GM18499 (cell line): Measurements from ENCODE around the gene IL34.
"Not testable (repeated sequence)": the region's sequence is repeated elsewhere in the genome, so short reads cannot be mapped to it uniquely, and the experiment has no call there.

Source experiments
- ATAC-seq: cut with Tn5 transposase; IDR thresholded peaks from one replicate; pipeline ENCODE4 v1.9.1; 2021; ENCODE audit warnings: moderate number of reproducible peaks; ENCODE audit not compliant: insufficient read depth, unreplicated experiment

Gene IL34

DNA sequence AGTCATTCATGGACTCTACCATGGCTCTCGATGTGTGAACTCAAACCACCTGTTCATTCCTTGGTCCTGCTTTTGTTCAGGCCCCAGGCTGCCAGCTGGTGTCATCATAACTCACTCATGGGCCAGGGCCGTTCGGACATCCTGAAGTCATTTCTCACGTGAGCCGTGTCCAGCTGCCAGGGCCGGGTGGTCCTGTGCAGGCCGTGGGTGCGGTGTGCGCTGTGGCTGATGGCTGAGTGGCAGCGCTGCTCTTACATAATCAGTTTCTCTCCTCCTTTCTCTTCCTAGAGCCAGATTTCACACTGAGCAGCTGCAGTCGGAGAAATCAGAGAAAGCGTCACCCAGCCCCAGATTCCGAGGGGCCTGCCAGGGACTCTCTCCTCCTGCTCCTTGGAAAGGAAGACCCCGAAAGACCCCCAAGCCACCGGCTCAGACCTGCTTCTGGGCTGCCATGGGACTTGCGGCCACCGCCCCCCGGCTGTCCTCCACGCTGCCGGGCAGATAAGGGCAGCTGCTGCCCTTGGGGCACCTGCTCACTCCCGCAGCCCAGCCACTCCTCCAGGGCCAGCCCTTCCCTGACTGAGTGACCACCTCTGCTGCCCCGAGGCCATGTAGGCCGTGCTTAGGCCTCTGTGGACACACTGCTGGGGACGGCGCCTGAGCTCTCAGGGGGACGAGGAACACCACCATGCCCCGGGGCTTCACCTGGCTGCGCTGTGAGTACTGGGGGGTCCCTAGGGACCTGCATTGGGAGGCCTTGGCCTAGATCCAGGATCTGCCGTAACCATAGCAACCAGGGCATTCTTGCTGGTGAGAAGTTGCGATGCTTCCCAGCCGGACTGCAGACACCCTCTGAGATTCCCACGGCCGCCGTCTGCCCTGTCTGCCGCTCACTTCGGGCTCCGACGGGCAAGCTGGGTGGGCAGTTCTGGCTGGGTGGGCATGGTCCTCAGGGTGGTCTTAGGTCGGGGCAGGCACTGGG is at the start of gene IL34:
Gene IL34 (plus strand): TSS at position 300 of the 982 bp plus-strand sequence. CDS start 389 bp downstream, at position 689.
- no peak for ATAC-seq

DNA sequence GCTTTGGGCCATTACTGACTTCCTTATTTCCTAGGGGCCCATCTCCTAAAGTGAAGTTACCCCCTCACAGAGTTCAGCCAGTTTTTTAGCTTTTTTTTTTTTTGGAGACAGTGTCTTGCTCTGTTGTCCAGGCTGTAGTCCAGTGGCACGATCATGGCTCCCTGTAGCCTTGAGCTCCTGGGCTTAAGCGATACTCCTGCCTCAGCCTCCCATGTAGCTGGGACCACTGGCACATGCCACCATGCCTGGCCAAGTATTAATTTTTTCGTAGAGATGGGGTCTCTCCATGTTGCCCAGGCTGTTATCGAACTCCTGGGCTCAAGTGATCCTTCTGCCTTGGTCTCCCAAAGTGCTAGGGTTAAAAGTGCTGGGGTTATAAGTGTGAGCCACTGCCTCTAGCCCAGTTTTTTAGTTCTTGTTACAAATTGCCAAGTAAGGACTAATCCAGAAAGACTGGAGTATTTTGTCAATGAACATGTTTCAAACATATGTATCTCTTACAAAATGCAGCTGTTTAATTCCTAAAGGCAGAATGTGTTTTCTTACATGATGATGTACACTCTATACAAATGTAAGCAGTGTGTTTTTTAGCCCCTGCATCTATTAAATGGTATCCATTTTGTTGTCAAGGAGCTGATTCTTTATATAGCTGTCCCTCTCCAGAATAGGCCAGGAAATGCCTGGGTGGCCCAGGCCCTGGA is 49.1 kb upstream of the IL34 start:
- ATAC-seq: no peak

DNA sequence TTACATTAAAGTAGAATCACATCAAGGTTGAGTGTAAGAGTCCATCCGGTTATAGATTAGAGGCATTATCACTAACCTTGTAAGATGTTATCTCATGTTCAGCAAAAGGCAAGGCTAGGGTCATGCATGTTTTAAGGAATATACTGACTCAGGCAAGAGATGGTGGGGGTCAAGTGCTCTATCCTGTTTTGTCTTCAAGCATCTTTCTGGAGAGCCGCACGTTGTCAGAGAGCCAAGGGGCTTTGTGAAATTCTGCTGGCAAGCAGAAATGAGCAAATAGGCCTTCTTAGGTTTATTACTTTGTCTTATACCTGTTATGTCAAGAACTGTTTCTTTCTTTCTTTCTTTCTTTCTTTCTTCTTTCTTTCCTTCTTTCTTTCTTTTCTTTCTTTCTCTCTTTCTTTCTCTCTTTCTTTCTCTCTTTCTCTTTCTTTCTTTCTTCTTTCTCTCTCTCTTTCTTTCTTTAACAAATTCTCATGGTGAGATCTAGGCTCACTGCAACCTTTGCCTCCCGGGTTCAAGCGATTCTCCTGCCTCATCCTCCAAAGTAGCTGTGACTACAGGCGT is 47.3 kb upstream of the IL34 start:
- no peak for ATAC-seq

DNA sequence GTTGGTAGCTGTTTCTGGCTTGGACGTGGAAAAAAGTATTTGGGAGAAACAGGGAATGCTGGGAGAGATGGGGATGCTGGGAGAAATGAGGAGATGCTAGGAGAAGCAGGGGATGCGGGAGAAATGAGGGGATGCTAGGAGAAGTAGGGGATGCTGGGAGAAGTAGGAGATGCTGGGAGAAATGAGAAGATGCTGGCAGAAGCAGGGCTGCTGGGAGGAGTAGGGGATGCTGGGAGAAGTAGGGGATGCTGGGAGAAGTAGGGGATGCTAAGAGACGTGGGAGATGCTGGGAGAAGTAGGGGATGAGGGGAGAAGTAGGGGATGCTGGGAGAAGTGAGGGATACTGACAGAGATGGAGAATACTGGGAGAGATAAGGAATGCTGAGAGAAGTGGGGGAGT is 45.6 kb upstream of the IL34 start:
- no peak for ATAC-seq

DNA sequence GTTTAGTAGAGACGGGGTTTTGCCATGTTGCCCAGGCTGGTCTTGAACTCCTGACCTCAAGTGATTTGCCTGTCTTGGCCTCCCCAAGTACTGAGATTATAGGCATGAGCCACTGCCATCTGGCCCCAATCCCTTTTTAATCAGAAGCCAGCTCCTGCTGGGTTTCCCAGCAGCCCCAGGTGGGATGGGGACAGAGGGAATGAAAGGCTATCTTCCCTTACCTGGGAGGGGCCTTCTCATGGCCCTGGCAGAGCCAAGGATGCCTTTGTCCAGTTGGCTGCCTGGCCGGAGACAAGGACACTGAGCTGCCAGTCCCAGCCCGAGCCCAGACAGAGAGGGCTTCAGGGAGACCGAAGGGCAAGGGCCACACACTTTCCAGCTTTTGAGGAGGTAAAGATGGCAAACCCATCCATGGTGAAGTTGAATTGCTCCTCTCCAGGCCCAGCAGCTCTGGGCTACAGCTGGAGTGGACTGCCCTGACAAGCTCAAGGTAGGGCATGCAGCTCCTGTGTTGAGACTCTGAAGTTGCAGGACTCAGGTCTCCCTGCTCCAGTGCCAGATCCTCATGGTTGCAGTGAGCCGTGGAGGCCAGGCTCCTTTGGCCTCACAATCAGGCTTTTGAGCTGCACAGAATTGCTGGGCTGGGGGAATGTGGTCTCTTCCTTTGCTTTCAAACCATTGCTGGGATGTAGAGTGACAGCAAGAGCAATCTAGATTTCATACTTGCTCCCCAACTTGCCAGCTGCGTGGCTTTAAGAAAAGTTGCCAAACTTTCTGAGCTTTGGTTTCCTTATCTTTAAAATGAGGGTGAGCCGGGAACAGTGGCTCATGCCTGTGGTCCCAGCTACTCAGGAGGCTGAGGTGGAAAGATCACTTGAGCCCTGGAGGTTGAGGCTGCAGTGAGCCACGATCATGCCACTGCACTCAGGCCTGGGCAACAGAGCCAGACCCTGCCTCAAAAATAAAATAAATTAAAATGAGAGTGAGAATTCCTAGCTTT is 44.5 kb upstream of the IL34 start:
- ATAC-seq: no peak

DNA sequence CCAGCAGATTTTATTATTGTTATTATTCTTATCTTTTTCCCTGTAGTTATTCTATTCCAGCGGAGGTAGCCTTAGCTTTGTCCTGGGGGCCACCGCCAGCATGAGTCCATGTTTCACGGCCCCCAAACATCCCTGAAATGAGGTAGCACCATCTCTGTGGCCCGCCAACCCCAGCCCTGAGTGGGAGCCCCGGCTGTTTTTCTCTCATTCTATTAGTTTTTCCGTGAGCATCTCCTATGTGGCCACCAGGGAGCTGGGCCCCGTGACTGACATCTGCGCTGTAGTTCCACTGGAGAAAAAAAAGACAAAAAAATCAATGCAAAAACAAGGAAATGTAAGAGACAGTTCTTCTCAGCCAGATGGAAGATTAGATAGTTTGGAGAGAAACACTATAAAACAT is 43.5 kb upstream of the IL34 start:
- no peak for ATAC-seq

DNA sequence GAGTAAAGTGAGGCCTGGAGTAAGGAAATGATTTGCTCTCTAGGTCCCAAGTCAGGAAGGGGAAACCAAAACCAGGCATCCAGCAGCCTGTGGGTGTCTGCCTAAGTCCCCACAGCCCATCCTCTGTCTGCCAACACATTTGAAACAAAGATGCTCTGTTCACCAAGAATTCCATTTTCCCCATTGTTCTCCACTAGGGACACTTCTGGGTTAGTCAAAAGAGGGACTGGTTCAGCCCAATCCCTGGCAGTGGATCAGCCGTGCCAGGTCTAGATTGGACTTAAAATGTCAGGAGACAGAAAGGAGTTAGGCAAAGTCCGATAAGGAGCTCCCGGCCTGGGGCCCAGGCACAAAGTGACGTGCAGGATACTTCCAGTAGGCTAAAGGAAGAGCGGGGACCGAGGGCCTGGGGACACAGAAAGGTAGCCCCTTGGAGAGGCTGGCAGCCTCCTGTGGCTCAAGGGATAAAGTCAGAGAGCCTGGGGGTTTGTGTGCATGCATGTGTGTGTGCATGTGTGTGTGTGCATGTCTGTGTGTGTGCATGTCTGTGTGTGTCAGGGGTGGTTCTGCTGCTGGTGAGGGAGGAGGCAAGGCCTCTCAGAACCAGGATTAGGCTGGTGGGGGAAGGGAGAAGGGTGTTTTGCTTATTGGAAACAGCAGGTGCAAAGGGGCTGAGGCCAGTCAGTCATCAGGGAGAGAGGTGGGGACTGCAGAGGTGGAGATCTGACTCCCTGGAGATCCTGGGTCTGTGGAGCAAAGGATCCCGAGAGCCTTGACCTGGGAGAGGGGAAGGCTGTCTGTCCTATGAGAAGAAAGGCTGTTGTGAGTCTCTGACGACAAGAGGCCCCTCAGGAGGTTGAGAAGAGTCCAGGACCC is 41.7 kb upstream of the IL34 start:
- ATAC-seq: no peak

DNA sequence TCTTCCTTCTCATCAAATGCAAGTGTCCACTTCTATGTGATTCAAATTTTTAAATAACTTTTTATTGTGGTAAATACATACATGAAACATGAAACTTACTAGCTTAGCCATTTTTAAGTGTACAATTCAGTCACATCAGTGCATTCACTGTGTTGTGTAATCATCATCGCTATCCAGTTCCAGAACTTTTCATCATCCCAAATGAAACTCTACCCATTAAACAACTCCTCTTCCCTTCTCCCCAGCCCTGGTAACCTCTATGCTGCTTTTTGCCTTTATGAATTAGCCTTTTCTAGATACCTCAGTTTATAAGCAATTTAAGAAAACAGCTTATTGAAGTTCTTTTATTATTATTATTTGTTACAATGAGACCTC is 41.1 kb upstream of the IL34 start:
- ATAC-seq: no peak

DNA sequence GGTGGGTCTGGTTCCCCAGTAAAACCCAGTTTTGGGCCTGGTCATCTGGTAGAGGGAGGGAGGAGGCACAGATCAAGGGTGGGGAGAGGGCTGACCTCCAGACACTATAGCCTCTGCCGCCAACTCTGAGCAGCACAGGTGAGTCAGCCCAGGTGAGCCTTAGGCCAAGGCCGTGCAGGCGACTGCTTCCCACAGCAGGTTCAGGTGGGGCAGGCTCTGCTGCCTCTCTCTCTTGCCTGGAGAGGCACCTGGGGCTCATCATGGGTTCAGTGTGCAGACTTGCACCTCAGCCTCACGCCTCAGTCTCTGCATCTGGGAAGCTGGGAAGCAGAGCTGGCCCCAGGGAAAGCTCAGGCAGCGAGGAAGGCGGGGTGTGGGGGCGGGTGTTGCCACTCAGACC is 37.8 kb upstream of the IL34 start:
- ATAC-seq: no peak

DNA sequence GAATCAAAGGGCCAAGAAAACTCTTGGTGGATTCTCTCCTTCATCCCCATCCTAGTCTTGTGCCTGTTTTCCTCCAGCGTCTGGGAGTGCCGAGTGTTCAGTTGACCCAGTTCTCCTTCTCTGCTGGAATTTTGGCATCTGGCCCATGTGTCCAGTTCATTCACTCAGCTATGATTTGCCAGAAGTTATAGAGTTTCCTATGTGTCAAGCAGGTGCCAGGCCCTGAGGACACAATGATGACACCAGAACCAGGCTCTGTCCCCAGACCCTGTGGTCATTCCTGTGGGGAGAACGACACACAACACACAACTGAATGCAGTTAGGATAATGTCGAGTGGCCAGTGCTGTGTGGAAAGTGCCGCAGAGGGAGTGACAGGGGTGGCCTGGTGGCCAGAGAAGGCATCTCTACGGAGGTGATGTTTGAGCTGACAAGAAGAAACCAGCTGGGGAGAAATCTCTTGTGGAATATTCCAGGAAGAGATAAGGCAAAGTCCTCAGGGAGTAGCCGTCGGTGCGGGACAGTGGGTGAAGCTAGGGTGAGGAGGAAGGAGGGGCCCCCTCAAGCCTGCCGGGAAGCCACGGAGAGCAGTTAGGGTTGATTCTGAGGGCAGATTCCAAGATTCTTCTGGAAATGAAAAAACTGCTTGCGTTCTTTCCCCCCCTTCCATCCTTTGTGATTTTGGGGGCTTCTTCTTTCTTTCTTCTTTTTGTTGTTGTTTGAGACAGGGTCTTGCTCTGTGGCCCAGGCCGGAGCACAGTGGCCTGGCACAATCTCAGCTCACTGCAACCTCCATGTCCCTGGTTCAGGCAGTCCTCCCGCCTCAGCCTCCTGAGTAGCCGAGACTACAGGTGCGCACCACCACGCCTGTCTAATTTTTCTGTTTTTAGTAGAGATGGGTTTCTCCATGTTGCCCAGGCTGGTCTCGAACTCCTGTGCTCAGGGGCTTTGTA is 35.8 kb upstream of the IL34 start:
- no peak for ATAC-seq

DNA sequence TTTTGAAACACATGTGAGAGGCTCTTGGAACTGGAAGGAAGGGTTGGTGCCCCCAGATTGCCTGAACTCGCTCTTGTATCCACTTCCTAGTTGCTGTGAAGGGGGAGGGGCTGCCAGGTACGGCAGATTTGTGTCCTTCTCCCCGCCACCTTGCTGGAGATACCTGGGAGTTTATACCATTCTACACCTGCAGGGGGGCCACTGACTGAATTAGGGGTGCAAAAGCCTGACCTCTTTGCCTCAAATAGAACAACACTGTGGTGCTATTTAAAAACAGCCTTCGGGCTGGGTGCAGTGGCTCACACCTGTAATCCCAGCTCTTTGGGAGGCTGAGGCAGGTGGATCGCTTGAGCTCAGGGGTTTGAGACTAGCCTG is 35.1 kb upstream of the IL34 start:
- ATAC-seq: no peak

DNA sequence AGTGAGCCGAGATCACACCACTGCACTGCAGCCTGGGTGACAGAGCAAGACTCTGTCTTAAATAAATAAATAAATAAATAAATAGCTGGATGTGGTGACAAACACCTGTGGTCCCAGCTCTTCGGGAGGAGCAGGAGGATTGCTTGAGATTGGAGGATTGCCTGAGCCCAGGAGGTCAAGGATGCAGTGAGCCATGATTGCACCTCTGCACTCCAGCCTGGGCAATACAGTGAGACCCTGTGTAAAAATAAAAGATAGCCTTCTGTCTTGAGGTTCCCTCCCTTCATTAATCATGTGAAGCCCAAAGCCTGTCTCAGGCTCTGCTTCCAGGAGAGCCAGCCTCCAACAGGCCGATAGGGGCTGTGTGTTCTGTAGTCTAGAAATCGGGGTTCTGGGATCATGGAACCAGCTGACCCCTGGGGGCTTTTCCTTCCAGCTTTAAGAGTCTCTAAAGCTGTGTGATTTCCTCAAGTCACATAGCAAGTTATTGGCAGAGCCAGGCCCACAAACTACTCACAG is 34.5 kb upstream of the IL34 start:
- no peak for ATAC-seq

DNA sequence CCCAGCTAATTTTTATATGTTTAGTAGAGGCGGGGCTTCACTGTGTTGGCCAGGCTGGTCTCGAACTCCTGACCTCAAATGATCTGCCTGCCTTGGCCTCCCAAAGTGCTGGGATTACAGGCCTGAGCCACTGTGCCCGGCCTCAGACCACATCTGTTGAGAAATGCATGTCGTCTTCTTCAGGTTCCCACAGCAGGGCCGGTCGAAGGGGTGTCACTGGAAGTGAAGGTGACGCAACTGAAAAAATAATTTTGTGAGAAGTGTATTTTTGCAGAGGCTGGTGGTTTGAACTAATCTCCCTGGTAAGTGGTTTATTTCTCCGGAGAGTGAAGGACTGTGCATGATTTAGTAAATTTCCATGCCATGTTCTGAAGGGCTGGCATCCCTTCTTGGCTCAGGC is 33.4 kb upstream of the IL34 start:
- no peak for ATAC-seq

DNA sequence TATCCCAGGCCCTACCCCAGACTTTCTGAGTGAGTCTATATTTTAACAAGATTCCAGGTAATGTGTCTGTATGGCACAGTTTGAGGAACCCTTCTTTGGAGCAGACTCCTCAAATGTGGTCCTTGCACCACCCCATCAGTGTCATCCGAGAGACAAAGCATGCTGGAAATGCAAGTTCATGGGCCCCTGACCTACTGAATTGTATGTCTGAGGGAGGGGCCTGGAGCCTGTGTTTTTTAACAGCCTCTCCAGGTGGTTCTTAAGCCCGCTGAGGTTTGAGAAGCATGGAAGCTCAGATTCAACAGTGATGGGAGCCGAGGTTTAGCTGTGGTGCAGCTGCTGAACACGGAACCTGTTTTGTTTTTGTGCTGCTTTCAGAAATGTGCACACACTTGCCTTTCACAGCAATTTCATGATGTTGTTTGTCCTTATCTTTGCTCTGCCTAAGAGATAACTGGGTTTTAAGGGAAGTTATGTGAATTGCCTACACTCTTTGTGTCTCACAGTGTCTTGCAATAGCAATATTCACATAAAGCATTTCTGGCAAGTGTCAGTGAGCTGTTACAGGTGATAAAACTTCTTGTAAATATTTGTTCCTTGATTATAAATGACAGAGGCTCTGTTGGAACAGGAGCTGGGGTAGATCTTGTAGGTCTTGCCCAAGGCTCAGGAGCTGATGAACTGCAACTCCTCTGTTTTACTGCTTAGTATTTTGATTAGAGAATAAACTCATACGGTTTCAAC is 32.0 kb upstream of the IL34 start:
- ATAC-seq: no peak

DNA sequence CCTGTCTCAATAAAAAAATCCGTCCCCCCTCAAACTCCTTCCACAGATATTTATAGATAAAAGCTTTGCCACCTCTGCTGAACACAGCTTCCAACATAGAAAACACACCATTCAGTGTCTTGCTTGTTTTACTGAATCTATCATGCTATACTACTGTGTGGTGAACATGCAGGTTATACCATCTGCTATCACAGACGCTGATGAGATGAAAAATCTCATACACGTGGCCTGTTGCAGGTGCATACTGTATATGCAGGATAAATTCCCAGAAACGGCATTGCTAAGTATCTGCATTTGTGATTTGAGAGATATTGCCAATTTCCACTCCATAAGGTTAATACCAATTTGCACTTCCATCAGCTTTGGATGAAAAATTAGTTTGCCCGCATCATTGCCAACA is 30.4 kb upstream of the IL34 start:
- ATAC-seq: no peak

DNA sequence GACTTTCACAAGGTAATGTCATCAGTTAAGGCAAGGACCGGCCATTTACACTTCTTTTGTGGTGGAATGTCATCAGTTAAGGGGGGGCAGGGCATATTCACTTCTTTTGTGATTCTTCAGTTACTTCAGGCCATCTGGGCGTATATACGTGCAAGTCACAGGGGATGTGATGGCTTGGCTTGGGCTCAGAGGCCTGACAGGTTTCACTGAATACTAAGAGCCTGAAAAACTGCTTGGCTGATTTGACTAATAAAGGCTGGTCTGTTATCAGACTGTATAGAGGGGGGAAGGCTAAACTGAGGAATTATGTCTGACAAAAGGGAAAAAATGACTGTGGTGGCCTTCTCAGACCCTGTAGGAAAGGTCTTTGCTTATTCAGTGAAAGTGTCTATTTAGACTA is 24.5 kb upstream of the IL34 start:
- ATAC-seq: not testable (repeated sequence)

DNA sequence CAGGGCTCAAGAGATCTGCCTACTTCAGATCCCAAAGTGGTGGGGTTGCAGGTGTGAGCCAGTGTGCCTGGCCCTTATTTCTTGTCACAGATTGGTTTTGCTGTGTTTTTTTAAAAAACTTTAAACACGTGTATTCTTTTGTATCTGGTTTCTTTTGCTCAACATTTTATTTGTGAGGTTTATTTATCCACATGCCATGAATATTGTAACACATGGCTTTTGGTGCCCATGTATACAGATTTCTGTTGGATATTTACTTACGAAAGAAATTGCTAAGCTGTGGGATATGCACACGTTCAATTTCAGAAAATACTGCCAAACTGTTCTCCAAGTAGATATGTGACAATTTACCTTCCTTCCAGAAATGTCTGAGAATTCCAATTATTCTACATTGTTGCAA is 18.7 kb upstream of the IL34 start:
- ATAC-seq: no peak
